GM18951 (cell line): Measurements from ENCODE around the gene XKR7.

Experiments used
- POLR2A ChIP-seq: IDR thresholded peaks from 4 replicates; pipeline ENCODE4 v1.6.1; 2011; ENCODE audit warnings: mild to moderate bottlenecking; ENCODE audit not compliant: insufficient read length, insufficient read depth; ENCODE audit errors: extremely low read depth
- in situ Hi-C: fragments of 300-500 bp; cut with MboI; formaldehyde crosslinking; loops from one replicate; pipeline ENCODE4 v1.12.0; 2022; ENCODE audit warnings: low sequenced_read_pairs, mixed read lengths, inconsistent platforms; ENCODE audit not compliant: unreplicated experiment

XKR7 gene

DNA sequence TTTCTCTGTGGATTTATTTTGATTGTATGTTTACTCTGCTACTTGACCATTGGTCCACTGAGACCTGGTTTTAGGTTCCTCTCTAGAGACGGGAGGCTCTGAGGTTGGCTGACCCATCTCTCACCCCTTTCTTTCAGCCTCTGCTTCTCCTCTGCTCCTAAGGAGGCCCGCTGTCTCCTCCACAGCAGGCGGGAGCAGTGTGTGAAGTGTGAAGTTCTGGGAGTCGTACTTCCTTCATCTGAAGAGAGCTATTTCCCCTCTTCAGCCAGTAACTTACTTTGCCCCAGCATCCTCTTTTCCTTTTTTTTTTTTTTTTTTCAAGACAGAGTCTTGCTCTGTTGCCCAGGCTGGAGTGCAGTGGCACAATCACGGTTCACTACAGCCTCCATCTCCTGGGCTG is 37.2 kb upstream of the XKR7 start:
- TF ChIP-seq POLR2A = no peak
- in situ Hi-C loops = no loop called here

GRCh38 chr20:31933698-31934097 is 34.3 kb upstream of the XKR7 start:
- in situ Hi-C loops = no loop called here
- TF ChIP-seq POLR2A = no peak

DNA sequence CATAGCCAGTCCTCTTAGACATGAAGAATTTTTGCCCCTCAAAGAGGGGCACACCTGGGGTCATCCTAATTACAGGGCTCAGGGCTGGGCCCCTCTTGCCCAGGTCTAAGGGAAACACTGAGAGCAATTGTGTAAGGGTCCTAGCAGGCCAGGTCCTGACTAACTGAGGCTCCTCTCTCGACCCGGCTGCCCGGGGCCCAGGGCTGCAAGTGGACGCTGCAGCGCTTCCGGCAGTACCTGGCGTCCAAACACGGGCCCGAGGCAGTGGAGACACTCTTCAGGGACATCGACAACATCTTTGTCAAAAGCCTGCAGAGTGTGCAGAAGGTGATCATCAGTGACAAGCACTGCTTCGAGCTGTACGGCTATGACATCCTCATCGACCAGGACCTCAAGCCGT is 33.5 kb upstream of the XKR7 start:
- in situ Hi-C loops = no loop called here
- no peak for TF ChIP-seq POLR2A

DNA sequence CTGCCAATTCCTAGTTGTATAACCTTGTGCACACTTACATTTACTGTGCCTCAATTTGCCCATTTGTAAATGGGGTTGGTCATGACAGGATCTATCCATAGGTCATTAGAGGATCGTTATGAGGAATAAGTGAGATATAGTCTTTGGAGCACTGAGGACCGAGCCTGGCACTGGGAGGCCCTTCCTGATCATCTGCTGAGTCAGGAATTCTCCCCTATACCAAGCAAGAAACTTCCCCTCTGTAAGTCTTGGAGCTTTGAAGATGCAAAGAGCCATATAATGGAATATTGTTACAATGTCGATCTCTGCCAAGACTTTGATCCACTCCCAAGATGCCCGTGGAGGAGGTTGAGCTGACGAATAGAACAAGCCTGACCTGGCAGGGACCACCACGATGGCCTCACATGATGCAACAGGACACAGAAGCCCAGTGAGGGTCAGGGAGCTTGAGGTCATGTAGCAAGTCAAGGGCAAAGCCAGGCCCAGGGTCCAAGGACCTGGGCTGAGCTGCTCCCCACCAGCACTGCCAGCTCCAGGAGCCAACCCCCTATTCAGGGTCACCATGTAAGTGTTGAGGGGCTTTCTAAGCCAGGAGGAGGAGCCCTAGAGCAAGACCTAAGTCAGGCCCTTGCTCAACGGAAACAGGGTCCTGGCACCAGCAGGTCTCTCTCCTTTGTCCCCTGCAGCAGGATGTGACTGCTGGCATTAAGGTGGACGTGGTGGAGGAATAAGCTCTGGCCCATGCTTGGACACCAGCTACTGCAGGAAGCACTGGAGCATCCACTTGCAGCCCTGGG is 32.8 kb upstream of the XKR7 start:
- no peak for TF ChIP-seq POLR2A
- in situ Hi-C loops = no loop called here

- TF ChIP-seq POLR2A = no peak
- in situ Hi-C loops = no loop called here
Observed at GRCh38 chr20:31936420-31936819, 31.5 kb upstream of the XKR7 start.

DNA sequence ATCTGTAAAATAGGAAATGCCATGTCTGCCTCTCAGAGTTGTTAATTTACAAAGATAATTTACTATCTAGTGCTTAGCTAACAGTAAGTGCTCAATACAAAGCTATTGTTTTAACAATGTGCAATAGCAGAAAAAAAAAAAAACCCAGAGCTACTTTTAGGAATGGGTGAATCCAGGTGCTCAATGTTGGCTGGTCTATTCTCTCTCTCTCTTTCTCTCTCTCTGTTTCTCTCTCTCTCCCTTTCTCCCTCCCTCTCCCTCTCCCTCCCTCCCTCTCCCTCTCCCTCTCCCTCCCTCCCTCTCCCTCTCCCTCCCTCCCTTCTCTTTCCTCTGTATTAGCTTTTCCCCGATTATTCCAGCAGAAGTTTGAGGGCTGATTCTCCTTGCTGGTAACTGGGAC is 30.1 kb upstream of the XKR7 start:
- in situ Hi-C loops = no loop called here
- no peak for TF ChIP-seq POLR2A

DNA sequence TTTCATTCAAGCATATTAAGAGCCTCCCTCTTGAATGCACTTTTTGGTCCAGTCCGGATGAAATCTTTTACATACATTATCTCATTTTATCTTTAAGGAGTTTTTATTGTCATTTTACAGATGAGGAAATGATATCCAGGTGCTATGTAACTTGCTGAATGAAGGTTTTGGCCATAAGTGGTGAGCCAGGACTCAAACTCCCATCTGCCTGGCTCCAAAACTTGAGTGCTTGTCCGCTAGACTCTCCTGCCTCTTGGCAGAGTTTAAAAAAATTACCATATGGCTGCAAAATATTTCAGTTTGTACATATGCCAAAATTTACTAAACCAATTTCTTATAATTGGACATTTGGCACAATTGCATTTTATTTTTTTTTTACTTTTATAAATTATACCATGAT is 28.3 kb upstream of the XKR7 start:
- in situ Hi-C loops = no loop called here

GRCh38 chr20:31943052-31943471 is 24.9 kb upstream of the XKR7 start:
- no peak for TF ChIP-seq POLR2A
- in situ Hi-C loops = no loop called here

More for the DNA sequence above, 28.3 kb upstream of the XKR7 start:
- TF ChIP-seq POLR2A = no peak

DNA sequence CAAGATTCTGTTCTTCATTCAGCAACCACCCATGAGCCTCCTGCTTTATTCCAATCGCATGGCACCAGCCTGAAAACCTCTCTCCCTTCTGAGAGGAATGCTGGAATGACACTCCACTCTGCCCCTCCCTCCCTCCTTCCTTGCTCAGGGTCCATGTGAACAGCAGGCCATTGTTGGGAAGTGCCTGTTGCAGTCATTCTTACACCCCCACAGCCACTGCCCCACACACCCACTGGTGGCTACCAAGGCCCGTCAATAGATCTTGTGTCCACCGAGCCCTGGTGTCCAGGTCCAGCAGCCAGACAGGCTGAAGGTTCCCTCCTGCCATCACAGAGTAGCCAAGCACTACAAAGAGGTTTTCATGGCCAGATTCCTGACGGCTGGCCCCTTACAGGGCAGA is 22.6 kb upstream of the XKR7 start:
- TF ChIP-seq POLR2A = no peak
- in situ Hi-C loops = no loop called here

DNA sequence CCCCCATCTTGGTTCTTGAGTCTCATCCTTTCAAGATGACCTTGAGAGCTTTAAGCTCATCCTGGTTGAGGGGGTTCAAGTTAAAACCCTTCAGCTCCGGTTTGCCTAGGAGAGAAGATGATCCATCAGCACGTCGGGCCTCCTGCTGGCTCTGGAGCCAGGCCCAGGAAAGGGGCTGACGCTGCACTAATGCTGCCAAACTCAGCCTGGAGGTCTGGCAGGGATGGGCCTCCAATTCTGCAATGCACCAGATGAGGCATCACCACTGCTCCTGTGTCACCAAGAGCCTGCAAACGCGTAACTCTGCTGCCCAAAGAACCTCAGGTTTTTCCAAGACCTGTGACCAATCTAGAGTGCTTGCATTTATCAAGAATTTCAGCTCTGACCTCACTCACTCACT is 22.2 kb upstream of the XKR7 start:
- no peak for TF ChIP-seq POLR2A
- in situ Hi-C loops = no loop called here

- TF ChIP-seq POLR2A = no peak
- in situ Hi-C loops = no loop called here
Observed at GRCh38 chr20:31948008-31948407, 19.9 kb upstream of the XKR7 start.

DNA sequence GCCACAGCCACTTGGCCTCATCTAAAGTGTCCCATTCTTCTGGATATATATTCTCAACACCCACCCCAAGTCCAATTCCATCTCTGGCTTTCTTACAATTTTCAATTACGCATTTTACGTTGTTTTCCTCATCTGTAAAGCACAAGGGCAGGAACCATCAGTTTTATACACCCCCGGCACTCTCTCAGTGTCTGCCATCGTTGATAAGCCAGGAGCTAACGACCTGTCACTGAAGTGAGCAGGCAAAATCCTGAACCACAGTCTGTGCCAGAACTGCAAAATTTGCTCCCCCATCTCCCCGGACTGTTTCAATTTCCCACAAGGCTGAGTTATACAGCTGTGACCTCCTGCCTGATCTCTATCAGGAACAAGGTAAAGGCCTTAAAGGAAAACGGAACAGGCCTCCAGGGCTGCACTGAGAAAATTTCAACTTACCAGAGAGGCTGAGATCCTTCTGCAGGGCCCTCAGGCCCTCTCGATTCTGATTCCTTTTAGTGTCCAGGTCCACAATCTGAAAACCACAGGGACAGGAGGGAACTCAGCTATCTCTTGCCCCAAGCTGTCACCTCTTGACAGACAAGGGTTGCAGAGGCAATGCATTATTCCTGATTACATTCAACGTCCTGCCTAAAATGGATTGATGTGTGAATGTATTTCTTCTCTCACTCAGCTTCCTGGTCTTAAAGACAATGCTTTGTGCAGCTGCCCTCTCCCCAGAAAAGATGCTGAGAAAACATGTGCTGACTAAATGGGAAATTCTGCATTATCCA is 17.9 kb upstream of the XKR7 start:
- no peak for TF ChIP-seq POLR2A
- in situ Hi-C loops = no loop called here

DNA sequence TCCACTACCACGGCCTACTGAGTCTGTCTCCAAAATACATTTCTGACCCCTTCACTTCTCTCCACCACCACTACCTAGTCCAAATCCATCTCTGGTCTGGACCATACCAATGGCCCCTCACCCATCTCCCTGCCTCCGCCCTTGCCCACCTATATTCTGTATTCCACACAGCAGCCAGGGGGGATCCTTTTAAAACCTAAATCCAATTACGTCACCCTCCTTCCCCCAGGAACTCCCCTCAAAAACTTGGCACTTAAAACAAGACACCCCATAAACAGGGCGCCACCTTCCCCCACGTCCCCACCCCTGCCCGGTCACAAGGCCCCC is 16.8 kb upstream of the XKR7 start:
- in situ Hi-C loops = no loop called here
- no peak for TF ChIP-seq POLR2A
